Peyer's patch (tissue), 4 donors: ENCODE results near the gene CRBN. TPM values are rescaled to one million over a fixed set of nuclear protein-coding genes. Genes with fewer than 3 reads are reported as not detected.

Experiments
- DNase-seq, 3 donors: peaks; one replicate each; pipeline ENCODE4 v3.0.0-alpha.2; 2017 to 2019
- H3K27ac ChIP-seq, 4 donors: fragments of 200-600 bp; sonication (generic); one replicate each; pipeline ENCODE4 v1.5.1; 2016 to 2019
- H3K27me3 ChIP-seq, 2 donors: fragments of 200-600 bp; sonication (generic); one replicate each; pipeline ENCODE4 v1.5.1; 2019
- H3K36me3 ChIP-seq, 3 donors: fragments of 200-600 bp; sonication (generic); one replicate each; pipeline ENCODE4 v1.5.1; 2016 to 2019
- H3K4me1 ChIP-seq, 4 donors: fragments of 200-600 bp; sonication (generic); one replicate each; pipeline ENCODE4 v1.5.1; 2016 to 2019
- H3K4me3 ChIP-seq, 4 donors: fragments of 200-600 bp; sonication (generic); 1 replicate in 3 of 4; 2 replicates in 1 of 4; pipeline ENCODE4 v1.5.1; 2016 to 2019; ENCODE audit warnings: mild to moderate bottlenecking in 1 of 4
- H3K9me3 ChIP-seq, 4 donors: fragments of 200-600 bp; sonication (generic); one replicate each; pipeline ENCODE4 v1.5.1; 2016 to 2019; ENCODE audit warnings: mild to moderate bottlenecking in 1 of 4
- CTCF ChIP-seq, 6 experiments: fragments of 450-650 bp in 4 of 6; fragments of 200-600 bp in 2 of 6; sonication (generic) in 1 of 6; IDR thresholded peaks; one replicate each; pipeline ENCODE4 v1.5.1; 2017 to 2019; ENCODE audit warnings: antibody characterized with exemption in 6 of 6, mild to moderate bottlenecking in 3 of 6, moderate library complexity in 1 of 6
- POLR2A ChIP-seq, 2 donors: fragments of 450-650 bp; IDR thresholded peaks; one replicate each; pipeline ENCODE4 v1.5.1; 2017; ENCODE audit warnings: antibody characterized with exemption in 2 of 2, mild to moderate bottlenecking in 2 of 2, moderate library complexity in 2 of 2
- total RNA-seq, 4 donors: library from RNA; depleted of rRNA; stranded (reverse); fragments of >200 nt; gene quantifications; one replicate each; pipeline ENCODE4 v1.1.0, GENCODE V29; 2016

Gene CRBN
- total RNA-seq, 4 donors from 2014 or later: 70.1 to 314 (median 89.7) TPM

GRCh38 chr3:3172627-3173026 is 6.9 kb downstream of the CRBN start:
- Histone ChIP-seq H3K4me3 (peak overlapping the region in 2 of 4 donors; percentile 23 to 27), H3K27ac (peak overlapping the region; percentile 4 to 75 (median 43)), H3K36me3 (peaks cover 0 to 58% (median 0%) of the 10 kb centered on the region in 3 donors), H3K9me3 (no peaks in the 10 kb centered on the region), H3K4me1 (peaks cover 0 to 30% (median under 1%) of the 10 kb centered on the region in 4 donors), H3K27me3 (no peaks in the 10 kb centered on the region)
- DNase-seq: no peak
- TF ChIP-seq CTCF (IDR thresholded peaks at IDR 0.05) (no peak), POLR2A (IDR thresholded peaks at IDR 0.05) (no peak)

DNA sequence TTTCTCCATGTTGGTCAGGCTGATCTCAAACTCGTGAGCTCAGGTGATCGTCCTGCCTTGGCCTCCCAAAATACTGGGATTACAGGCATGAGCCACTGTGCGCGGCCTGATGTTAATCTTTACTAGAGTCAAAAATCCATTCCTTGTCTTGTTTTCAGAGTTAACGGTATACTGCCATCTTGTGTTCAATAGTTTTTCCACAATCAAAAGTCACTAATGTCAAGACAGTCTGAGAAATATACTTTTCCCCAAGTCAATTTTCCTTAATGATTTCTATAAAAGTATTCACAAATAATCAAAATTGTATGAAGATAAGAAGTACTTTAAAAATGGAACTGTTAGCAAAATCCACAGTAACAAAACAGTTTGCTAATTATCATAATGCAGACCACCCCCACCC is 8.5 kb downstream of the CRBN start:
- no peaks in the 10 kb centered on the region for H3K27me3 ChIP-seq
- H3K4me1 ChIP-seq: peaks cover 0 to 16% (median 0%) of the 10 kb centered on the region in 4 donors
- peaks cover 0 to 75% (median 5%) of the 10 kb centered on the region in 3 donors for H3K36me3 ChIP-seq
- H3K27ac ChIP-seq: no peak overlapping the region
- no peak overlapping the region for H3K4me3 ChIP-seq
- no peak for DNase-seq
- TF ChIP-seq POLR2A (IDR thresholded peaks at IDR 0.05): no peak
- TF ChIP-seq CTCF (IDR thresholded peaks at IDR 0.05): peak in 4 of 6 experiments; percentile 9 to 40 (median 36)
- H3K9me3 ChIP-seq: no peaks in the 10 kb centered on the region

DNA sequence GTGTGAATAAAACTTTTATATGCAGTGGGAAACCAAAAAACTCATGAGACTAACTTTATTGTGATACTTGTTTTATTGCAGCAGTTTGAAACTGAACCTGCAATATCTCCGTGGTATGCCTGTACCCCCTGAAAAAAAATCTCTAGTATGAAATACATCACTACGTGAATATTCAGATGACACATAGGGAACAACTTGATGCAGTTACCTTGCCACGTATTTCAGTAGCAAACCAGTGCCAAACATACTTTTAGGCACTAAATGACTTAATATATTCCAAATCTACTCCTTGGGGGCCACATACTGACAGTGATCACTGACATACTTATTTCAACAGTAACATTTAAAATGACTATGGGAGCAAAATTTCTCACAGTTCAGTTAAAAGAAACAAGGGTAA is 13.8 kb downstream of the CRBN start:
- H3K27me3 ChIP-seq: no peaks in the 10 kb centered on the region
- H3K27ac ChIP-seq: no peak overlapping the region
- no peaks in the 10 kb centered on the region for H3K4me1 ChIP-seq
- H3K9me3 ChIP-seq: no peaks in the 10 kb centered on the region
- no peak for DNase-seq
- no peak overlapping the region for H3K4me3 ChIP-seq
- peaks cover 0 to 85% (median 5%) of the 10 kb centered on the region in 3 donors for H3K36me3 ChIP-seq
- TF ChIP-seq POLR2A (IDR thresholded peaks at IDR 0.05) (no peak), CTCF (IDR thresholded peaks at IDR 0.05) (no peak)

DNA sequence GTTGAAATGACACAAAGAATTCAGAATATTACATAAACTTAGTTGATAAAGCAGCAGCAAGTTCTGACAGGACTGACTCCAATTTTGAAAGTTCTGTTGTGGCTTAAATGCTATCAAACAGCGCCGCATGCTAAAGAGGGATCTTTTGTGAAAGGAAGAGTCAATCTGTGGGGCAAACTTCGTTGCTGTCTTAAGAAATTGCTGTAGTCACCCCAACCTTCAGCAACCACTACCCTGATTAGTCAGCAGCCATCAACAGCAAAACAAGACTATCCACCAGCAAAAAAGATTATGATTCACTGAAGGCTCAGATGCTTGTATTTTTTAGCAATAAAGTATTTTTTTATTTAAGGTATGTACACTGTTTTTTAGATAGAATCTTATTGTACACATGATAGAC is 14.2 kb downstream of the CRBN start:
- H3K27ac ChIP-seq: no peak overlapping the region
- peaks cover 0 to 81% (median 5%) of the 10 kb centered on the region in 3 donors for H3K36me3 ChIP-seq
- no peak for TF ChIP-seq CTCF (IDR thresholded peaks at IDR 0.05)
- no peak for TF ChIP-seq POLR2A (IDR thresholded peaks at IDR 0.05)

GRCh38 chr3:3160826-3161225 is 18.7 kb downstream of the CRBN start:
- Histone ChIP-seq H3K36me3 (peaks cover 0 to 82% (median 0%) of the 10 kb centered on the region in 3 donors), H3K27ac (no peak overlapping the region), H3K4me3 (no peak overlapping the region), H3K27me3 (no peaks in the 10 kb centered on the region), H3K9me3 (no peaks in the 10 kb centered on the region), H3K4me1 (no peaks in the 10 kb centered on the region)
- no peak for DNase-seq
- no peak for TF ChIP-seq POLR2A (IDR thresholded peaks at IDR 0.05)
- TF ChIP-seq CTCF (IDR thresholded peaks at IDR 0.05): no peak

More for the DNA sequence above, 14.2 kb downstream of the CRBN start:
- no peak for DNase-seq
- no peaks in the 10 kb centered on the region for H3K9me3 ChIP-seq
- no peaks in the 10 kb centered on the region for H3K4me1 ChIP-seq
- no peaks in the 10 kb centered on the region for H3K27me3 ChIP-seq
- no peak overlapping the region for H3K4me3 ChIP-seq

DNA sequence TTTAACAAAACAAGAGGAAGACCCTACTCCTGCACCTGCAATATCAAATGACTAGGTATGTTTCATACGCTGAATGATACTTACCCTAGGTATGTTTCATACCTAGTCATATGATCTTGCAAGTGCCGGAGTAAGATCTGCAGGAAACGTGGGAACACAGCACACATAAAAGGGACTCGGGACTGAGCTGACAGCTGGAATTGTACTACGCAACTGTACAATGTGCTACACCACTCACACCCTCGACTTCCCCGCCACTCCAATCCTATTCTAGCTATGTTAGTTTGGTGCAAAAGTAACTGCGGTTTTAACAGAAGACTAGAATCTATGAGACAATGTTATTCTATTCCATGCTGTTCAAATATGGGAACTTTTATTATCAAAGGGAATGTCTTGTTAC is 22.0 kb downstream of the CRBN start:
- Histone ChIP-seq H3K36me3 (peaks cover 0 to 81% (median 0%) of the 10 kb centered on the region in 3 donors), H3K4me3 (no peak overlapping the region), H3K27ac (no peak overlapping the region), H3K27me3 (no peaks in the 10 kb centered on the region), H3K4me1 (no peaks in the 10 kb centered on the region), H3K9me3 (no peaks in the 10 kb centered on the region)
- no peak for TF ChIP-seq CTCF (IDR thresholded peaks at IDR 0.05)
- TF ChIP-seq POLR2A (IDR thresholded peaks at IDR 0.05): no peak
- no peak for DNase-seq
